GM18951 (cell line): Measurements from ENCODE around the gene CLMN.
"Not testable (repeated sequence)": the region's sequence is repeated elsewhere in the genome, so short reads cannot be mapped to it uniquely, and the experiment has no call there.

Experiments
- POLR2A ChIP-seq: IDR thresholded peaks from 4 replicates; pipeline ENCODE4 v1.6.1; 2011; ENCODE audit warnings: mild to moderate bottlenecking; ENCODE audit not compliant: insufficient read length, insufficient read depth; ENCODE audit errors: extremely low read depth
- in situ Hi-C: fragments of 300-500 bp; cut with MboI; formaldehyde crosslinking; loops from one replicate; pipeline ENCODE4 v1.12.0; 2022; ENCODE audit warnings: low sequenced_read_pairs, mixed read lengths, inconsistent platforms; ENCODE audit not compliant: unreplicated experiment

Gene CLMN

GRCh38 chr14:95142208-95142607 is 177.5 kb downstream of the CLMN start:
- no peak for TF ChIP-seq POLR2A
- in situ Hi-C loops = no loop called here

- in situ Hi-C loops = no loop called here
- no peak for TF ChIP-seq POLR2A
Observed at GRCh38 chr14:95141684-95142083, 178.0 kb downstream of the CLMN start.

- TF ChIP-seq POLR2A = no peak
- in situ Hi-C loops = no loop called here
Observed at GRCh38 chr14:95140060-95140858, 179.4 kb downstream of the CLMN start.

- in situ Hi-C loops = no loop called here
- no peak for TF ChIP-seq POLR2A
Observed at GRCh38 chr14:95138876-95139275, 180.8 kb downstream of the CLMN start.

- in situ Hi-C loops = not testable (repeated sequence)
Observed at GRCh38 chr14:95138455-95138854, 181.3 kb downstream of the CLMN start.

GRCh38 chr14:95137804-95138167 is 181.9 kb downstream of the CLMN start:
- in situ Hi-C loops = no loop called here

GRCh38 chr14:95137164-95137803 is 182.4 kb downstream of the CLMN start:
- in situ Hi-C loops = no loop called here

More at GRCh38 chr14:95137804-95138167, 181.9 kb downstream of the CLMN start:
- TF ChIP-seq POLR2A = no peak

GRCh38 chr14:95136631-95137030 is 183.1 kb downstream of the CLMN start:
- TF ChIP-seq POLR2A = no peak
- in situ Hi-C loops = no loop called here

More at GRCh38 chr14:95137164-95137803, 182.4 kb downstream of the CLMN start:
- no peak for TF ChIP-seq POLR2A

GRCh38 chr14:95134304-95134933 is 185.3 kb downstream of the CLMN start:
- in situ Hi-C loops = no loop called here
- TF ChIP-seq POLR2A = no peak

GRCh38 chr14:95133282-95133681 is 186.4 kb downstream of the CLMN start:
- in situ Hi-C loops = no loop called here
- no peak for TF ChIP-seq POLR2A

GRCh38 chr14:95132760-95133159 is 186.9 kb downstream of the CLMN start:
- in situ Hi-C loops = no loop called here
- no peak for TF ChIP-seq POLR2A
